Gastroesophageal sphincter (tissue), 4 donors: ENCODE results near the gene CDC42BPB. TPM values are rescaled to one million over a fixed set of nuclear protein-coding genes. Genes with fewer than 3 reads are reported as not detected.

Source experiments
- ATAC-seq: fragments of 150-250 bp; one replicate; pipeline ENCODE4 v1.9.1; 2016; ENCODE audit warnings: mild to moderate bottlenecking, moderate library complexity
- H3K27ac ChIP-seq, 4 donors: fragments of 200-600 bp; sonication (generic) in 3 of 4; 1 replicate in 3 of 4; 2 replicates in 1 of 4; pipeline ENCODE4 v1.5.1; 2016 to 2019
- H3K27me3 ChIP-seq: fragments of 200-600 bp; sonication (generic); one replicate; pipeline ENCODE4 v1.5.1; 2019
- H3K36me3 ChIP-seq, 2 donors: fragments of 200-600 bp; sonication (generic); one replicate each; pipeline ENCODE4 v1.5.1; 2019; ENCODE audit warnings: control low read depth in 1 of 2
- H3K4me1 ChIP-seq, 3 donors: fragments of 200-600 bp; sonication (generic); 1 replicate in 2 of 3; 2 replicates in 1 of 3; pipeline ENCODE4 v1.5.1; 2016 to 2019; ENCODE audit warnings: control low read depth in 2 of 3
- H3K4me3 ChIP-seq, 2 donors: fragments of 200-600 bp; sonication (generic); one replicate each; pipeline ENCODE4 v1.5.1; 2019; ENCODE audit warnings: mild to moderate bottlenecking in 1 of 2, moderate library complexity in 1 of 2
- H3K9me3 ChIP-seq, 3 donors: fragments of 200-600 bp; sonication (generic); one replicate each; pipeline ENCODE4 v1.5.1; 2017 to 2019; ENCODE audit warnings: control low read depth in 2 of 3
- CTCF ChIP-seq, 4 experiments: fragments of 200-600 bp in 2 of 4; fragments of 450-650 bp in 2 of 4; sonication (generic) in 1 of 4; IDR thresholded peaks; one replicate each; pipeline ENCODE4 v1.5.1; 2017 to 2019; ENCODE audit warnings: antibody characterized with exemption in 4 of 4, mild to moderate bottlenecking in 2 of 4, moderate library complexity in 2 of 4
- EP300 ChIP-seq: sonication (generic); formaldehyde crosslinking; IDR thresholded peaks from one replicate; pipeline ENCODE4 v1.6.1; 2017; ENCODE audit warnings: antibody characterized with exemption, mild to moderate bottlenecking
- POLR2A ChIP-seq, 2 donors: fragments of 450-650 bp; IDR thresholded peaks; one replicate each; pipeline ENCODE4 v1.6.1; 2017; ENCODE audit warnings: antibody characterized with exemption in 2 of 2, mild to moderate bottlenecking in 2 of 2, moderate library complexity in 1 of 2
- POLR2AphosphoS5 ChIP-seq: sonication (generic); formaldehyde crosslinking; IDR thresholded peaks from one replicate; pipeline ENCODE4 v1.6.1; 2017; ENCODE audit warnings: antibody characterized with exemption
- WGBS, 2 donors: methylation state at CpG; one replicate each; pipeline ENCODE4 v1.1.5; 2018; ENCODE audit warnings: low coverage in 1 of 2; 5-methylcytosine and 5-hydroxymethylcytosine counted together
- total RNA-seq, 4 donors: library from RNA; depleted of rRNA; stranded (reverse); fragments of >200 nt; gene quantifications; one replicate each; pipeline ENCODE4 v1.1.0, GENCODE V29; 2016

The CDC42BPB gene
- total RNA-seq, 4 donors from 2014 or later = 86.7 to 151 (median 97.3) TPM

- no peak for ATAC-seq
- H3K4me1 ChIP-seq = no peaks in the 10 kb centered on the region
- no peak overlapping the region for H3K4me3 ChIP-seq
- no peak overlapping the region for H3K27ac ChIP-seq
- TF ChIP-seq POLR2AphosphoS5 (no peak), CTCF (IDR thresholded peaks at IDR 0.05) (no peak), EP300 (no peak), POLR2A (IDR thresholded peaks at IDR 0.05) (no peak)
- no peaks in the 10 kb centered on the region for H3K27me3 ChIP-seq
- no peaks in the 10 kb centered on the region for H3K9me3 ChIP-seq
- WGBS, 2 donors = 87% methylated on average over 9 of the region's 10 CpGs; no CpG with 5 or more reads in 1 of the 2 donors
- H3K36me3 ChIP-seq = peaks cover 0 to 100% of the 10 kb centered on the region in 2 donors
These were observed 86.9 kb downstream of the CDC42BPB start for GRCh38 chr14:102970496-102970895.

GRCh38 chr14:102969901-102970300 is 87.4 kb downstream of the CDC42BPB start:
- H3K27me3 ChIP-seq = no peaks in the 10 kb centered on the region
- H3K4me1 ChIP-seq = no peaks in the 10 kb centered on the region
- no peaks in the 10 kb centered on the region for H3K9me3 ChIP-seq
- WGBS, 2 donors = 86% methylated on average over 11 of the region's 11 CpGs; no CpG with 5 or more reads in 1 of the 2 donors
- no peak overlapping the region for H3K27ac ChIP-seq
- H3K4me3 ChIP-seq = no peak overlapping the region
- ATAC-seq = no peak
- peaks cover 0 to 100% of the 10 kb centered on the region in 2 donors for H3K36me3 ChIP-seq
- no peak for TF ChIP-seq EP300
- no peak for TF ChIP-seq POLR2A (IDR thresholded peaks at IDR 0.05)

- no peaks in the 10 kb centered on the region for H3K27me3 ChIP-seq
- H3K27ac ChIP-seq = no peak overlapping the region
- no peaks in the 10 kb centered on the region for H3K4me1 ChIP-seq
- no peak for ATAC-seq
- H3K4me3 ChIP-seq = no peak overlapping the region
- peaks cover 0 to 100% of the 10 kb centered on the region in 2 donors for H3K36me3 ChIP-seq
- H3K9me3 ChIP-seq = no peaks in the 10 kb centered on the region
- WGBS, 2 donors = 96% methylated on average over 5 of the region's 26 CpGs; no CpG with 5 or more reads in 1 of the 2 donors
- TF ChIP-seq CTCF (IDR thresholded peaks at IDR 0.05) = no peak
- TF ChIP-seq POLR2A (IDR thresholded peaks at IDR 0.05) = no peak
- no peak for TF ChIP-seq POLR2AphosphoS5
- TF ChIP-seq EP300 = no peak
These were observed 88.1 kb downstream of the CDC42BPB start for GRCh38 chr14:102969060-102969791.

GRCh38 chr14:102968306-102968705 is 89.0 kb downstream of the CDC42BPB start:
- H3K4me3 ChIP-seq = no peak overlapping the region
- TF ChIP-seq POLR2A (IDR thresholded peaks at IDR 0.05) = no peak
- TF ChIP-seq POLR2AphosphoS5 = no peak
- no peak for TF ChIP-seq CTCF (IDR thresholded peaks at IDR 0.05)
- no peak for TF ChIP-seq EP300
- H3K36me3 ChIP-seq = peaks cover 0 to 100% of the 10 kb centered on the region in 2 donors
- WGBS, 2 donors = 84 to 93% methylated on average over 9 to 13 of the region's 13 CpGs
- no peak for ATAC-seq
- no peaks in the 10 kb centered on the region for H3K4me1 ChIP-seq
- no peaks in the 10 kb centered on the region for H3K9me3 ChIP-seq
- H3K27me3 ChIP-seq = no peaks in the 10 kb centered on the region
- no peak overlapping the region for H3K27ac ChIP-seq

- Histone ChIP-seq H3K27ac (no peak overlapping the region), H3K4me1 (no peaks in the 10 kb centered on the region), H3K27me3 (no peaks in the 10 kb centered on the region), H3K9me3 (no peaks in the 10 kb centered on the region), H3K36me3 (peaks cover 0 to 100% of the 10 kb centered on the region in 2 donors), H3K4me3 (no peak overlapping the region)
- TF ChIP-seq POLR2A (IDR thresholded peaks at IDR 0.05) (no peak), POLR2AphosphoS5 (no peak), EP300 (no peak), CTCF (IDR thresholded peaks at IDR 0.05) (no peak)
- ATAC-seq = no peak
- WGBS, 2 donors = 93 to 95% methylated on average over 6 to 13 of the region's 14 CpGs
These were observed 89.9 kb downstream of the CDC42BPB start for GRCh38 chr14:102967506-102967795.
